Peyer's patch (tissue), 4 donors: ENCODE data around the gene LDLRAD4.

Experiments
- CTCF ChIP-seq, 6 experiments: fragments of 450-650 bp in 4 of 6; fragments of 200-600 bp in 2 of 6; sonication (generic) in 1 of 6; IDR thresholded peaks; one replicate each; pipeline ENCODE4 v1.5.1; 2017 to 2019; ENCODE audit warnings: antibody characterized with exemption in 6 of 6, mild to moderate bottlenecking in 3 of 6, moderate library complexity in 1 of 6
- POLR2A ChIP-seq, 2 donors: fragments of 450-650 bp; IDR thresholded peaks; one replicate each; pipeline ENCODE4 v1.5.1; 2017; ENCODE audit warnings: antibody characterized with exemption in 2 of 2, mild to moderate bottlenecking in 2 of 2, moderate library complexity in 2 of 2

- TF ChIP-seq CTCF (IDR thresholded peaks at IDR 0.05) (no peak), POLR2A (IDR thresholded peaks at IDR 0.05) (no peak)
Observed at GRCh38 chr18:13179566-13180113, 38.9 kb upstream of the LDLRAD4 start.
